ENCODE data around the gene GPR55. TPM values are rescaled to one million over a fixed set of nuclear protein-coding genes. Genes with fewer than 3 reads are reported as not detected.

Gene GPR55
- total and polyA plus RNA-seq, 2 of the 8 experiments (the other 6 are each of a cell fraction or from before 2014, with no cell fraction given) = not detected

- H2BK5ac ChIP-seq (ENCODE audit: low read depth, low read length) = no peak overlapping the region
- no peak overlapping the region for H3K4me2 ChIP-seq (ENCODE audit: insufficient read depth in 1 of 2, low read depth in 2 of 2, low read length in 2 of 2)
- no peak overlapping the region for H3K56ac ChIP-seq (replicated peaks; ENCODE audit: insufficient read length, low read depth, low read length)
- H4K8ac ChIP-seq (ENCODE audit: extremely low read depth, insufficient read depth, low read length) = no peak overlapping the region
- no peak overlapping the region for H3K4me3 ChIP-seq (ENCODE audit: extremely low read depth in 1 of 4, insufficient read depth in 2 of 4, low read depth in 3 of 4, low read length in 4 of 4)
- H3K27me3 ChIP-seq (replicated peaks in 1 of 4; ENCODE audit: control insufficient read depth in 3 of 4, extremely low read depth in 1 of 4, insufficient read depth in 3 of 4, low read length in 3 of 4) = no peaks in the 10 kb centered on the region
- H3K4ac ChIP-seq (replicated peaks; ENCODE audit: insufficient read length, low read depth, low read length) = no peak overlapping the region
- H3K79me2 ChIP-seq (ENCODE audit: control insufficient read depth in 1 of 2, insufficient read depth in 2 of 2, low read length in 2 of 2) = no peaks in the 10 kb centered on the region
- no peaks in the 10 kb centered on the region for H3K79me1 ChIP-seq (ENCODE audit: low read depth, low read length)
- H2BK120ac ChIP-seq (replicated peaks; ENCODE audit: low read depth, low read length) = no peak overlapping the region
- TF ChIP-seq RFX5 (IDR thresholded peaks at IDR 0.05; ENCODE audit: borderline replicate concordance, low read depth, low read length) (no peak), NANOG (IDR thresholded peaks at IDR 0.05; ENCODE audit: insufficient read depth, low read depth, low read length, poor library complexity, severe bottlenecking) (no peak), SP2 (IDR thresholded peaks at IDR 0.05; ENCODE audit: low read length) (no peak), ZNF274 (IDR thresholded peaks at IDR 0.05; ENCODE audit: borderline replicate concordance, extremely low read depth, low read length) (no peak)
- no peak overlapping the region for H3K9ac ChIP-seq (replicated peaks in 1 of 4; ENCODE audit: extremely low read depth in 1 of 4, low read depth in 3 of 4, low read length in 3 of 4)
- no peak overlapping the region for H2BK20ac ChIP-seq (ENCODE audit: low read length)
- H4K5ac ChIP-seq (ENCODE audit: insufficient read length, low read depth, low read length) = no peak overlapping the region
- H3K36me3 ChIP-seq (ENCODE audit: control insufficient read depth in 2 of 4, insufficient read depth in 4 of 4, low read length in 3 of 4) = no peaks in the 10 kb centered on the region
- ChIA-PET POLR2A (ENCODE audit: partially characterized antibody) (no interaction called here), CTCF (ENCODE audit: partially characterized antibody) (interaction anchor here (0.9 to 1.5 kb wide), 3 partner anchors 15 to 67 kb away, joined by 3 to 6 read pairs (median 4); no protein-coding TSS in a partner anchor)
- H3K18ac ChIP-seq (ENCODE audit: extremely low read depth, low read length) = no peak overlapping the region
- no peaks in the 10 kb centered on the region for H4K20me1 ChIP-seq (replicated peaks in 1 of 2; ENCODE audit: control insufficient read depth in 1 of 2, insufficient read depth in 2 of 2, low read length in 2 of 2)
- H2AK5ac ChIP-seq (ENCODE audit: low read depth, low read length) = no peak overlapping the region
- H3K27ac ChIP-seq (ENCODE audit: low read depth, low read length) = no peak overlapping the region
- H3K23me2 ChIP-seq (ENCODE audit: low read depth, low read length) = no peaks in the 10 kb centered on the region
- WGBS, 2 experiments (ENCODE audit: extremely low coverage in 1 of 2, insufficient coverage in 1 of 2, insufficient read length in 1 of 2, insufficient replicate concordance in 2 of 2, low coverage in 1 of 2, low lambda C conversion rate in 2 of 2, missing lambda C conversion rate in 1 of 2) = 96% methylated on average over 2 of the region's 2 CpGs; no CpG with 5 or more reads in 1 of the 2 experiments
- no peak overlapping the region for H2AFZ ChIP-seq (ENCODE audit: low read length)
- no peak overlapping the region for H2BK12ac ChIP-seq (ENCODE audit: low read depth, low read length)
- H3K9me3 ChIP-seq (ENCODE audit: insufficient read depth in 2 of 2, low read depth in 1 of 2, low read length in 1 of 2) = no peaks in the 10 kb centered on the region; a peak in 1 of 4 replicates
- no peak overlapping the region for H2BK15ac ChIP-seq (ENCODE audit: low read length)
- DNase-seq (ENCODE audit: low read depth in 1 of 2, low spot score in 2 of 2) = no peak
- H3K14ac ChIP-seq (ENCODE audit: insufficient read length) = no peak overlapping the region
- no peak for FAIRE-seq
- H4K91ac ChIP-seq (replicated peaks; ENCODE audit: insufficient read length, low read length) = no peak overlapping the region
- H3K4me1 ChIP-seq (replicated peaks in 1 of 4; ENCODE audit: control insufficient read depth in 3 of 4, insufficient read depth in 4 of 4, low read length in 3 of 4) = peaks cover 0 to 2% (median 0%) of the 10 kb centered on the region in 4 experiments; a peak in 1 of 7 replicates
- H3K23ac ChIP-seq (ENCODE audit: insufficient read length) = no peak overlapping the region
Measured at GRCh38 chr2:230969659-230970015, 44.6 kb upstream of the GPR55 start.

All from H1 (cell line).